Activated B cell treated with CpG ODN at 0.5 μM for 24 hours (primary cell): Measurements from ENCODE around the gene NAALADL2. TPM values are rescaled to one million over a fixed set of nuclear protein-coding genes. Genes with fewer than 3 reads are reported as not detected.

ENCODE experiments used
- ATAC-seq: fragments of 200-7000 bp; cut with Tn5 transposase; one replicate; pipeline ENCODE4 v1.10.0; 2021; ENCODE audit warnings: low read depth, mild to moderate bottlenecking, moderate library complexity
- CTCF ChIA-PET: fragments of 350-600 bp; sonication (Branson Sonifier 250); formaldehyde crosslinking; loops from one replicate; lab custom pipeline; 2021; ENCODE audit warnings: antibody characterized with exemption; lab: Charles Lee
- POLR2A ChIA-PET: fragments of 350-600 bp; sonication (Branson Sonifier 250); formaldehyde crosslinking; loops from one replicate; lab custom pipeline; 2021; ENCODE audit warnings: antibody characterized with exemption; lab: Charles Lee
- DNase-seq: peaks from one replicate; pipeline ENCODE4 v3.0.0; 2022
- H3K27ac Mint-ChIP-seq: one replicate; pipeline ENCODE4 v1.8.0; 2020; ENCODE audit warnings: mixed read lengths
- H3K27me3 Mint-ChIP-seq: one replicate; pipeline ENCODE4 v1.8.0; 2021; ENCODE audit warnings: mixed read lengths
- H3K36me3 Mint-ChIP-seq: one replicate; pipeline ENCODE4 v1.8.0; 2021; ENCODE audit warnings: low read depth, mixed read lengths
- H3K4me1 Mint-ChIP-seq: one replicate; pipeline ENCODE4 v1.8.0; 2021; ENCODE audit warnings: mixed read lengths
- H3K4me3 Mint-ChIP-seq: one replicate; pipeline ENCODE4 v1.8.0; 2020; ENCODE audit warnings: mild to moderate bottlenecking, mixed read lengths
- H3K9me3 Mint-ChIP-seq: one replicate; pipeline ENCODE4 v1.8.0; 2020; ENCODE audit warnings: mixed read lengths
- intact Hi-C: fragments of 100-400 bp; cut with micrococcal nuclease; formaldehyde crosslinking; loops from one replicate; pipeline ENCODE4 v1.15.1; 2024
- total RNA-seq: library from RNA; stranded (reverse); gene quantifications from 2 replicates; pipeline ENCODE4 v1.2.3, GENCODE V29; 2022
- TF ChIP-seq, protein P1 (sequence below): fragments of 200-600 bp; IDR thresholded peaks from one replicate; pipeline ENCODE4 v1.8.0; 2022; ENCODE audit warnings: antibody characterized with exemption, mild to moderate bottlenecking

NAALADL2 gene
- total RNA-seq, 1 donor from 2014 or later, result not detected

DNA sequence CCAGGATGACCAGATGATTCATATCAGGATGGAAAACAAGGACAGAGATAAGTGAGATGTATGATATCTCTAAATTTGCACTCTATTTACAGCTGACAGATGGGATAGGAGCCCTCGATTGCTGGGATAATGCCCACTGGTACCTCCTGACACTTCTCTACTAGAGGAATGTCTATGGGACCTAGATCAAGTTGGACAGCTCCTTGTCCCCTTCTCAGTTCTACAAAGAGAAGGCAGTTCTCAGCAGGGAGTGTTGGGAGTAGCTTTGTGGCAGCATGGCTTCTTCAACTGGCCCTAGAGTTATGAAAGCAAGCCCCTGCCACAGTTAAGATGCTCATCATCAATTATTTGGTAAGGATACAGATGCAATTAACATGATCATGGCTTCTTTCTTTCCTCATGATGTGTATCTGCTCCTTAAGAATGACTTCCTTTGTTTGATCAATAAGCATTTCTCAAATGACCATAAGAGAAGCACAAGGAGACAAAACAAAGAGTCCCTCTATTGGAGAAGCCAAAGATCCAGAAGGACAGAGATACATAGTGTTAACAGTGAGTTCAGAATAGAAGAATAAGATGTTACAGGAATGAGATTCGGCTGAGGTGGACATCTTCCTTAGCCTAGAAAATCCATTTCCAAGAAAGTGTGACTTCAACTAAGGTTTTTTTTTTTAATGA, 481.3 kb downstream of the NAALADL2 start:
- ATAC-seq (no peak), DNase-seq (no peak)
- TF ChIP-seq, protein P1, sequence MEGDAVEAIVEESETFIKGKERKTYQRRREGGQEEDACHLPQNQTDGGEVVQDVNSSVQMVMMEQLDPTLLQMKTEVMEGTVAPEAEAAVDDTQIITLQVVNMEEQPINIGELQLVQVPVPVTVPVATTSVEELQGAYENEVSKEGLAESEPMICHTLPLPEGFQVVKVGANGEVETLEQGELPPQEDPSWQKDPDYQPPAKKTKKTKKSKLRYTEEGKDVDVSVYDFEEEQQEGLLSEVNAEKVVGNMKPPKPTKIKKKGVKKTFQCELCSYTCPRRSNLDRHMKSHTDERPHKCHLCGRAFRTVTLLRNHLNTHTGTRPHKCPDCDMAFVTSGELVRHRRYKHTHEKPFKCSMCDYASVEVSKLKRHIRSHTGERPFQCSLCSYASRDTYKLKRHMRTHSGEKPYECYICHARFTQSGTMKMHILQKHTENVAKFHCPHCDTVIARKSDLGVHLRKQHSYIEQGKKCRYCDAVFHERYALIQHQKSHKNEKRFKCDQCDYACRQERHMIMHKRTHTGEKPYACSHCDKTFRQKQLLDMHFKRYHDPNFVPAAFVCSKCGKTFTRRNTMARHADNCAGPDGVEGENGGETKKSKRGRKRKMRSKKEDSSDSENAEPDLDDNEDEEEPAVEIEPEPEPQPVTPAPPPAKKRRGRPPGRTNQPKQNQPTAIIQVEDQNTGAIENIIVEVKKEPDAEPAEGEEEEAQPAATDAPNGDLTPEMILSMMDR, result no peak
- intact Hi-C loops, result no loop called here
- no peaks in the 10 kb centered on the region for H3K4me1 Mint-ChIP-seq
- no peaks in the 10 kb centered on the region for H3K27me3 Mint-ChIP-seq
- no peak overlapping the region for H3K4me3 Mint-ChIP-seq
- POLR2A ChIA-PET, result no interaction called here
- CTCF ChIA-PET, result no interaction called here
- no peaks in the 10 kb centered on the region for H3K36me3 Mint-ChIP-seq
- no peak overlapping the region for H3K27ac Mint-ChIP-seq
- H3K9me3 Mint-ChIP-seq, result no peaks in the 10 kb centered on the region

DNA sequence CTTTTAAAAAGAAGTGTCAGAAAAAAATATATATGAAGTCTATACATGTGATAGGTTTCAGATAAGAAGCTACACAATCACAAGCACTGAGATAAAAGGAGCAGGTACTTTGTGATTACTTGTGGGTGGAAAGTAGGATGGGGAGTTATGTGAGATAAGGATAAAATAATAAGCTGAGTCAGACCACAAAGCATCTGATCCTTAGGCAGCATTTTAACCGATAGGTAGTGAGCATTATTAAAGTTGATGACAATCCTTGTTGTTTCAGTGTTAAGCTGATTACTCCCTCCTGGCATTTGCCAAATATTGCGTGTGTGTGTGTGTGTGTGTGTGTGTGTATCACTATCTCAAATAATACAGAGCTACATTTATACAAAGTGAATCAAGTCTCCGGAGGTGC, 483.1 kb downstream of the NAALADL2 start:
- Mint-ChIP-seq H3K4me3 (no peak overlapping the region), H3K9me3 (no peaks in the 10 kb centered on the region), H3K27me3 (no peaks in the 10 kb centered on the region), H3K4me1 (no peaks in the 10 kb centered on the region), H3K27ac (no peak overlapping the region), H3K36me3 (no peaks in the 10 kb centered on the region)
- TF ChIP-seq, protein P1, result no peak
- intact Hi-C loops, result no loop called here
- CTCF ChIA-PET, result no interaction called here
- DNase-seq (no peak), ATAC-seq (no peak)
- POLR2A ChIA-PET, result no interaction called here

DNA sequence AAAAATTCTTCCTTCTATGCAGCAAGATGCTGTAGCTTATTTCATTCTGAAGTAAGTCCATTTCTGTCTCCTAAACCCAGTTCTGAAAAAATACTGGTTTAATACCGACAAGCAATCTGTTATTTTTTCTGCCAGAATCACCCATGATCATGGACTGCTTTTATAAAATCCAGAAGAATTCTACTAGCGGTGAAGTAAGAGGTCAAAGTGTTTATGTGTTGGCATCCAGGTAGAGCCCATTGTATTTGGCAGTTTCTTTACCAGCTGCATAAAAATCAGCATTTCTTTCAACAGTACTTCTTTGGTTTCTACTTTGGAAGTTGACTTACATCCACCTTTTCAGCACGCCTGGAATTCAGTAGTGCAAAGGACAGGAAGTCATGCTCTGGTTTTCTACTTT, 484.8 kb downstream of the NAALADL2 start:
- H3K27me3 Mint-ChIP-seq, result no peaks in the 10 kb centered on the region
- CTCF ChIA-PET, result no interaction called here
- no peak overlapping the region for H3K4me3 Mint-ChIP-seq
- TF ChIP-seq, protein P1, result no peak
- no peaks in the 10 kb centered on the region for H3K9me3 Mint-ChIP-seq
- no peak overlapping the region for H3K27ac Mint-ChIP-seq
- no peaks in the 10 kb centered on the region for H3K4me1 Mint-ChIP-seq
- DNase-seq (no peak), ATAC-seq (no peak)
- no peaks in the 10 kb centered on the region for H3K36me3 Mint-ChIP-seq
- intact Hi-C loops, result no loop called here
- POLR2A ChIA-PET, result no interaction called here

DNA sequence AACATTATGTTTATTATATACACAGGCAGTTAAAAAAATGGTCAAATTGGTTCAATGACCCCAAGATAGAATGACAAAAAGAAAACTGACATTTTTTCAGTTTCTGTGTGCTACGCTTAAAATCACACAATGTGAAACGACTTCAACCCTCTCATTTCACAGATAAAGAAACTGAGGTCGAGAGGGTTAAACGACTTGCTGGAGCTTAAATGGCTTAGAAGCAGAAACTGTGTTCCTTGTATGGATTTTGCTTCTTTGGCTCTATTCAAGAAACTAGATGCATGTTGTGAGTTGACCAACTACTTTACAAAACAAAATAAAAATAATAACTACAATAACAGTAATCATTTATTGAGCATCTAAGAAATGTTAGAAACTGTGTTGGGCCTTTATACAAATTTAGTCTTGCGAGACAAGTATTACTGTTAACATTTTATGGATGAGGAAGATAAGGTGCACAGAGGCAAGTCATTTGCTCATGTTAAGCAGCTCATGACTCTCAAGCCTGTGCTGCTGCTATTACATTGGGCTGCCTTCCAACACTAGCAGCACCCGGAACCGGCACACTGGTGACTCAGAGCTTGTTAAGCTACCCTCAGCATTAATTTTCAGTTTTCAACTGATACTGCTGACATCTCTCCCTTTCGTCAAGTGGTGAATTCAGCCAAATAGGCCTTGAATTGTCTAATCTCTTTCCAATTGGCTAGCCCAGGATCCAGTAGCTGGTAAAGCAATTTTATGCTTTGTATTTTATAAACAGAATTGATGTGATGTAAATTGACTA, 487.6 kb downstream of the NAALADL2 start:
- DNase-seq (no peak), ATAC-seq (no peak)
- Mint-ChIP-seq H3K27ac (no peak overlapping the region), H3K4me3 (no peak overlapping the region), H3K27me3 (no peaks in the 10 kb centered on the region), H3K4me1 (no peaks in the 10 kb centered on the region), H3K9me3 (no peaks in the 10 kb centered on the region), H3K36me3 (no peaks in the 10 kb centered on the region)
- POLR2A ChIA-PET, result no interaction called here
- intact Hi-C loops, result no loop called here
- CTCF ChIA-PET, result no interaction called here
- TF ChIP-seq, protein P1, result no peak

DNA sequence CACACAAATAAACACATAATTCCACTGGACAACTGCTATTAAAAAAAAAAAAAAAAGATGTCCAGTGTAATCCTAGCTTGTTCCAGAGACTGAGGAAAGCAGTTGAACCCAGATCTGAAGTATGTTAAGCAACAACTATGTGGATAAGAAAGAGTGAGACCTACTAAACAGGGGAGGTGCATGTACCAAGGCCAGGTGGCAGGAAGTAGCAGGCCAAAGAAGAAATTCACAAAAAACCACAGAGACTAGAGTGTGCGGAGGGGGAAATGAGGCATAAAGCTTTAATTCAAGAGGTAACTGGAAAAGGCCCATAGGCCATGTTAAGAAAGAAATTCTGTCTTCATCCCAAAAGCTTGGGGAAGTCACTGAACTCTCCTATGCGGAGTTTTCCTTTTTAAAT, 490.0 kb downstream of the NAALADL2 start:
- Mint-ChIP-seq H3K36me3 (no peaks in the 10 kb centered on the region), H3K9me3 (no peaks in the 10 kb centered on the region), H3K4me3 (no peak overlapping the region), H3K27ac (no peak overlapping the region), H3K4me1 (no peaks in the 10 kb centered on the region), H3K27me3 (no peaks in the 10 kb centered on the region)
- DNase-seq, result no peak
- TF ChIP-seq, protein P1, result no peak
- CTCF ChIA-PET, result no interaction called here
- POLR2A ChIA-PET, result no interaction called here
- intact Hi-C loops, result no loop called here
- no peak for ATAC-seq
